ENCODE results near the gene CAMK2D. TPM values are rescaled to one million over a fixed set of nuclear protein-coding genes. Genes with fewer than 3 reads are reported as not detected.

CAMK2D gene
- total RNA-seq, 4 donors from 2014 or later: 45.9 to 67.1 (median 56.2) TPM

DNA sequence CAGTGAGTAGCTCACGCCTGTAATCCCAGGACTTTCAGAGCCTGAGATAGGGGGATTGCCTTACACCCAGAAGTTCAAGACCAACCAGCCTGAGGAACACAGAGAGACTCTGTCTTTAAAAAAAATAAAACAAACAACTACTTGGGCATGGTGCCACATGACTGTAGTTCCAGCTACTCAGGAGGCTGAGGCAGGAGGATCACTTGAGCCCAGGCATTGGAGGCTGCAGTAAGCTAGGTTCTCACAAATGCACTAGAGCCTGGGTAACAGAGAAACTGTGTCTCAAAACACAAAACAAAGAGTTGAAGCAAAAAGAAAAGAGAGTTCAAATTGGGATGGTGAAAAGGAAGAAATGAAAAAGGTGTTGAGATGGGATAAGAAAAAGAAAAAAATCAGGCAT is 10.8 kb downstream of the CAMK2D start:
- 100% methylated on average over 1 of the region's 1 CpG for WGBS, 2 donors (ENCODE audit: low coverage in 1 of 2)
- TF ChIP-seq POLR2AphosphoS5 (IDR thresholded peaks at IDR 0.05) (no peak), POLR2A (IDR thresholded peaks at IDR 0.05) (no peak), EP300 (IDR thresholded peaks at IDR 0.05) (no peak)
- TF ChIP-seq, protein P1, sequence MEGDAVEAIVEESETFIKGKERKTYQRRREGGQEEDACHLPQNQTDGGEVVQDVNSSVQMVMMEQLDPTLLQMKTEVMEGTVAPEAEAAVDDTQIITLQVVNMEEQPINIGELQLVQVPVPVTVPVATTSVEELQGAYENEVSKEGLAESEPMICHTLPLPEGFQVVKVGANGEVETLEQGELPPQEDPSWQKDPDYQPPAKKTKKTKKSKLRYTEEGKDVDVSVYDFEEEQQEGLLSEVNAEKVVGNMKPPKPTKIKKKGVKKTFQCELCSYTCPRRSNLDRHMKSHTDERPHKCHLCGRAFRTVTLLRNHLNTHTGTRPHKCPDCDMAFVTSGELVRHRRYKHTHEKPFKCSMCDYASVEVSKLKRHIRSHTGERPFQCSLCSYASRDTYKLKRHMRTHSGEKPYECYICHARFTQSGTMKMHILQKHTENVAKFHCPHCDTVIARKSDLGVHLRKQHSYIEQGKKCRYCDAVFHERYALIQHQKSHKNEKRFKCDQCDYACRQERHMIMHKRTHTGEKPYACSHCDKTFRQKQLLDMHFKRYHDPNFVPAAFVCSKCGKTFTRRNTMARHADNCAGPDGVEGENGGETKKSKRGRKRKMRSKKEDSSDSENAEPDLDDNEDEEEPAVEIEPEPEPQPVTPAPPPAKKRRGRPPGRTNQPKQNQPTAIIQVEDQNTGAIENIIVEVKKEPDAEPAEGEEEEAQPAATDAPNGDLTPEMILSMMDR (IDR thresholded peaks at IDR 0.05): no peak
- H3K4me1 ChIP-seq: peaks cover 0 to 11% (median 0%) of the 10 kb centered on the region in 3 donors
- ATAC-seq: no peak
- no peaks in the 10 kb centered on the region for H3K9me3 ChIP-seq
- H3K36me3 ChIP-seq: no peaks in the 10 kb centered on the region
- H3K27ac ChIP-seq: no peak overlapping the region
- no peak overlapping the region for H3K4me3 ChIP-seq
- no peaks in the 10 kb centered on the region for H3K27me3 ChIP-seq

DNA sequence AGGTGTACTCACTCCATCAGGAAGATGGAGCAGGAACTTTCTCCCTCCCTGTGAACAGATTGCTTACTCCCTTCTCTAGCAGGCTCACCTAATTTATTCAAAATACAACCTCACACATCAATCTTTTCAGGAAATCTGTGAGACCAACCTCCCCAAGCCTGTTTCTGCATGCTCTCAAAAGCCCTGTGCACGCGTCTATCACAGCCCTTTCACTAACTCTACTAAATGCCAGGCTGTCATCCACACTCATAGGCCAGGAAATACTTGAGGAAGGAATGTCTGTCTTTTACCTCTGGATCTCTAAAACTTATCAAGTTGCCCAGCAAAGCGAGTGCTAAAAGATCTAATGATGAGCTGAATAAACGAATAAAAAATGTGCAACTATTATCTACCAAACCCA is 11.2 kb downstream of the CAMK2D start:
- H3K36me3 ChIP-seq: no peaks in the 10 kb centered on the region
- peaks cover 0 to 10% (median 0%) of the 10 kb centered on the region in 3 donors for H3K4me1 ChIP-seq
- ATAC-seq: no peak
- H3K4me3 ChIP-seq: no peak overlapping the region
- no peak for TF ChIP-seq EP300 (IDR thresholded peaks at IDR 0.05)
- TF ChIP-seq POLR2AphosphoS5 (IDR thresholded peaks at IDR 0.05): no peak
- TF ChIP-seq, protein P1 (IDR thresholded peaks at IDR 0.05): no peak
- TF ChIP-seq POLR2A (IDR thresholded peaks at IDR 0.05): no peak
- no peaks in the 10 kb centered on the region for H3K9me3 ChIP-seq
- H3K27me3 ChIP-seq: no peaks in the 10 kb centered on the region
- no peak overlapping the region for H3K27ac ChIP-seq
- 90% methylated on average over 3 of the region's 4 CpGs; no CpG with 5 or more reads in 1 of the 2 donors for WGBS, 2 donors (ENCODE audit: low coverage in 1 of 2)

DNA sequence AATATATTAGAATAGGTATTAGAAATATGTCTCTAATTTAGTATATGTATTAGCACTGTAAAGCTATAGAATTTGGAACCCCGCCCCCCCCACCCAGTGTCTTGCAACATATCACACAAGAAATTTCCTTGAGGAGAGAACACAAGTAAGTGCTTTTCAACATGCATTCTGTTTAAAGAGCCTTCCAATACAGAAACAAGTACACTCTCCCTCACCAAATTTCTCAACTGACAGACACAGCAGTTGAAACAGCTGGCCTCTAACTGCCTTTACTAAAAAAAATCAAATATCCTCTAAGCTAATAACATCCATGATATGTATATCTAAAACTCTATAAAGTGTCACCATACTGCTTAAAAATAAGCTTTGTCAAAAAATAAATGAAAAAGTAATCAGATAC is 12.4 kb downstream of the CAMK2D start:
- Histone ChIP-seq H3K9me3 (no peaks in the 10 kb centered on the region), H3K27ac (no peak overlapping the region), H3K27me3 (no peaks in the 10 kb centered on the region), H3K4me1 (peaks cover 0 to 10% (median 0%) of the 10 kb centered on the region in 3 donors), H3K36me3 (no peaks in the 10 kb centered on the region), H3K4me3 (no peak overlapping the region)
- ATAC-seq: no peak
- 100% methylated on average over 1 of the region's 1 CpG; no CpG with 5 or more reads in 1 of the 2 donors for WGBS, 2 donors (ENCODE audit: low coverage in 1 of 2)
- TF ChIP-seq POLR2A (IDR thresholded peaks at IDR 0.05) (no peak), POLR2AphosphoS5 (IDR thresholded peaks at IDR 0.05) (no peak), EP300 (IDR thresholded peaks at IDR 0.05) (no peak)
- TF ChIP-seq, protein P1 (IDR thresholded peaks at IDR 0.05): no peak

DNA sequence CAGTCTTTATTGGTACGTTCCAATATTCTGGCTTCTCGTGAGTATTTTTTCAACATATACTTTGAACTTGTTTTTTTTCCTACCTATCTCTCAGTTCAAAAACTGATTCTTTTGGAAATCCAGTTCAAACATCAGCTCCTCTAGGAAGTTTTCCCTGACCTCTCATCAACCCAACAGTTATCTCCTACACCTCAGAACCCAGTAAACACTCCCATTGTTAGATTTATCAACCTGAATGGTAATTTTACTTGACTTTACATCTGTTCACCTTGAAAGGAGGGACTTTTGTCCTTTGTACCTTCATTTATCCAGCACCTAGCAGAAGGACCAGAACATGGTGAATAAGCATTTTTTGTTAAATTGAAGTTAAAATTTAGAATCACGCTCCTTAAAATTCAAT is 13.6 kb downstream of the CAMK2D start:
- no peaks in the 10 kb centered on the region for H3K9me3 ChIP-seq
- 96% methylated on average over 3 of the region's 3 CpGs for WGBS, 2 donors (ENCODE audit: low coverage in 1 of 2)
- ATAC-seq: no peak

DNA sequence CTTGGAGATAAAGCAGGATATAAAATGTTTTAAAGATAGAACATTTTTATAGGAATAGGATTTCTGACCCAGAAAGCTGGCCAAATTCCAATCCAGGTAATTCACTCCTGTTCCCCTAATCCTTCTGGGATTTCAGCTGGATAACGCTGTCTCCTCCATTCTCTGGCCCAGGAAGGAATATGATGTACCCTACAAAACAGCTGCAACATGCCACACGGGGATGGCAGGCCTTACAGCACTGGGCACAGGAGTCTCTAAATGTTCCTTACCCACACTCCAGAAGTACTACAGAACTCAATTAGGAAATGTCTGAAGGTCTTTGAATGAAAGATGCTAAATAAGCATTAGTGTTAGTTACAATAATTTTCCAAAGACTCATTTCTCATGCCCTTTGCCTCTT is 15.8 kb downstream of the CAMK2D start:
- no peak for ATAC-seq
- 100% methylated on average over 1 to 2 of the region's 2 CpGs for WGBS, 2 donors (ENCODE audit: low coverage in 1 of 2)
- no peak overlapping the region for H3K27ac ChIP-seq
- peaks cover 0 to 16% (median 0%) of the 10 kb centered on the region in 3 donors for H3K4me1 ChIP-seq
- H3K27me3 ChIP-seq: no peaks in the 10 kb centered on the region
- H3K9me3 ChIP-seq: no peaks in the 10 kb centered on the region
- no peaks in the 10 kb centered on the region for H3K36me3 ChIP-seq
- TF ChIP-seq EP300 (IDR thresholded peaks at IDR 0.05) (no peak), POLR2AphosphoS5 (IDR thresholded peaks at IDR 0.05) (no peak)
- TF ChIP-seq, protein P1 (IDR thresholded peaks at IDR 0.05): no peak
- H3K4me3 ChIP-seq: no peak overlapping the region

More for the DNA sequence above, 13.6 kb downstream of the CAMK2D start:
- Histone ChIP-seq H3K36me3 (no peaks in the 10 kb centered on the region), H3K4me3 (no peak overlapping the region), H3K27me3 (no peaks in the 10 kb centered on the region), H3K4me1 (peaks cover 0 to 19% (median 0%) of the 10 kb centered on the region in 3 donors), H3K27ac (no peak overlapping the region)
- TF ChIP-seq EP300 (IDR thresholded peaks at IDR 0.05): no peak
- TF ChIP-seq, protein P1 (IDR thresholded peaks at IDR 0.05): no peak
- TF ChIP-seq POLR2AphosphoS5 (IDR thresholded peaks at IDR 0.05): no peak
- TF ChIP-seq POLR2A (IDR thresholded peaks at IDR 0.05): no peak
